Stimulated activated CD4-positive, alpha-beta T cell treated with anti-CD3 and anti-CD28 coated beads, Interleukin-1b, Interleukin-23, amount 100 ng/mL, for 4 hours (primary cell): ENCODE results near the gene SLAMF6.
A peak's percentile ranks its signal among the peaks of the same experiment; 100 is the strongest.
"Not testable (repeated sequence)": the region's sequence is repeated elsewhere in the genome, so short reads cannot be mapped to it uniquely, and the experiment has no call there.

Experiments
- DNase-seq, 2 donors: peaks; one replicate each; pipeline ENCODE4 v3.0.0-alpha.2; 2020; ENCODE audit warnings: low read depth in 2 of 2

SLAMF6 gene

DNA sequence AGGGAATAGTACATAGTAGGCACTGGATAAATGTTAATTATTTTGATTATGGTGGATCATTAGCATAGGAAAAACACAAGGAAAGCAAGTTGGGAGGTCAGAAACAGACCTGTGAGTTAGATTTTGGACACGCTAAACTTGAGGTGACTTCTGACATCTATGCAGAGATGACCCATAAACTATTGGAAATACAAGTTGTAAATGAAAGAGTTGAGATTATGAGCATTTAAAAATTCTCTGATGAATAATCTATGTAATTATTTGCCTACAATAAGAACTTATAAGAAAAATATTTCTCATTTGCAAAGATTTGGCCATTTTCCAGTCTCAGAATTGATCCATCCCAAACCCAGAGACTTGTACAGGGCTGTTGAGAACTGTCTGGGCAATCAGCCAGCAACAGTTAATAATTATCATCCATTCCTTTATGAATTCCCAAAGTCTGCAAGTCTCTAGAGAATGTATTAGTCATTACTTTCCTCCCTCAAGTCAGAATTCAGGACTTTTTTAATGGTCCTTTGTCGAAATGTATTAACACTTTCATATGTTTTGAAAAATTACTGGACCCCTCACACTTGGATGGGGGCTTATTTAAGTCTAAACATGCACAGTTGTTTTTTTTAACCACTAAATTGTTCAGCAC is 19.4 kb upstream of the SLAMF6 start:
- DNase-seq: no peak

DNA sequence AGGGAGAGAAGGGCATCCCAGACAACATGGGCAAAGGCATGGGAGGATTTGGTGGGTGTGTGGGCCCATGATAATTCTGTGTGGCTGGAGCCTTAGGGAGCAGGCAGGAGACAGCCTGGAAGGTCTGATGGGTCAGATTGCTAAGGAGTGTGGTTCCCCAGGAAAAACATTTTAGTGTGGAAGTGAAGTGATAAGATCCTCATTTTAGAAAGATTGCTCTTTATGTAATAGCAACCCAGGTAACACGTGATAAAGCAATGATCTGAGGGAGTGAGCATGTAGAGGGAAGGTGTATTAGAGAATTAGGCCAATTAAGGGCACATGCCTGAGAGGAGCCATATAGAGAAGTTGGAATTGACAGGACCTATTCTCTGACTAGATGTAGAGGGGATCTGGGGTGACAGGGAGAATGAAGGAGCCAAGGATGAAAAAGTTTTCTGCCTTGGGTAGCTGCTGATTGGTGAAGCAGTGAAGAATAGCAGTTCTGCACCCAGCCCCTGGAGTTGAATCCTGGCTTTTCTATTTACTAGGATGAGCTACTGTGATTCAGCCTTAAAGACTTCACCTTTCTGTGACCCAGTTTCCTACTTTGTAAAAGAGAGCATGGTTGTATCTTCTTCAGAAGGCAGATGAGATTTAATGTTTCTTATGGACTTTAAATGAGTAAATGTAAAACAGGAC is 18.7 kb upstream of the SLAMF6 start:
- DNase-seq: no peak

DNA sequence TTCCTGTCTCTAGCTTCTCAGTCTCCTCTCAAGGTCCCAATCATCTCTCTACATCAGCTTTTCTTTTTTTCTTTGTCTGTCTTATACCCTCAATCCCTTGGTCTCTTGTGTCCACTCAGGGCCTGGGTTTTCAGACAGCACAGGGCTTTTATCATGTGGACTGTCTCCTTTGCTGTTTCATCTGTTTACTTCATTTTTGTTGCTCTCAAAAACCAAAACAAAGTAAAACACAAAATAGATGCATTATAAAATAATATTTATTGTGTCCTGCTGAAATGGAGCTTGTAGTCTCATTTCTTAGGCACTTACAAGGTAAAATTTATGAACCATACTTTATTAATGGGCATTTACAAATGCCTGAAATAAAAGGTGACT is 17.8 kb upstream of the SLAMF6 start:
- no peak for DNase-seq

DNA sequence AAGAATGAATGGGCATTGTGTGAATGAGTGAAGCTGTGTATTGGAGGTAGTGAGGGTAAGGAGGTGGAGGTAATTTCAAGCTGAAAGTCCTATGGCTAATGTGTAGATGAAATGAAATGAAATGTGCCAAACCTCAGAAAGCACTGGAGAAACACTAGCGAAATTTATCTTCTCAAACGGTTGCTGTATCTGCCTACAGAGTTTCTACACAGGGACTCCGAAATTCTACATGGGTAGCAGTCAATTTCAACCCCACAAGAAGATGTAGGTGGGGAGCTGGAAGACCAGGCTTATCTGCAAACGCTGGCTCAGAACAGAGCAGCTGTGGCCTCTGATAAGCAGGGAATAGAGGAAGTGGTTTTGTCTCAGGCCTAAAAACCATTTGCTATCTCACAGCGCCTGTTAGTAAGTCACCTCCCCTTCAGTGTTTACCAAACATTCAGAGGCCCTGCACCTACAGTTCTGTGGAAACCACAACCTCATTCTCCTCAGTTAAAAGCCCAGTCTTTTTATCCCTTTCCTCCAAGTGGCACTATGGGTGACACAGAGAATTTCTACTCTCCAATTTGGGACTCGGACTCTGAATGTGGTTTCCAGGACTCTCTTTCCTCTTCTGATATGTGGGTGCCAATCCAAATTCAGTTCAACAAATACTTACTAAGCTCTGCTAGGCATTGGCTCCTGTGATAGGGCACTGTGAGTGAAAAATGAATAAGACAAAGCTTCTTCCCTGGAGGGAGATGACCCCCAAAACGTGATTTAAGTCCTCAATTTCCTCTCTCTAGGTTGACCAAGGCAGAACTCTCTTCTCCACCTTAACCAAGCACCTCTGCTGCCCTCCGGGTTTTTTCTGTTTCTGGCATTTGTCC is 17.2 kb upstream of the SLAMF6 start:
- DNase-seq: peak in 1 of 2 donors; percentile 39

DNA sequence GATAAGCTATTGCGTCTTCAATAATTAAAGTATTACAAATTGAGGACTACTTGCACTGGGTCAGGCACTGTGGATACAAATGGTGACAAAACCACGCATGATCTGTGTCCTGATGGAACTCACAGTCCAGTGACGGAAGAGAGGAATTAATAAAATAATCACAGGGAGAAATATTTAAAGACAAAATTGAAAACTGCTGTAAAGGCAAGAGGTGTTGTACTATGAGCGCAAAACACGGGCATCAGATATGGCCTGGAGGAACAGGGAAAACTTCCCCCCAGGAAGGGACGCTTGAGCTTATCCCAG is 16.6 kb upstream of the SLAMF6 start:
- no peak for DNase-seq

DNA sequence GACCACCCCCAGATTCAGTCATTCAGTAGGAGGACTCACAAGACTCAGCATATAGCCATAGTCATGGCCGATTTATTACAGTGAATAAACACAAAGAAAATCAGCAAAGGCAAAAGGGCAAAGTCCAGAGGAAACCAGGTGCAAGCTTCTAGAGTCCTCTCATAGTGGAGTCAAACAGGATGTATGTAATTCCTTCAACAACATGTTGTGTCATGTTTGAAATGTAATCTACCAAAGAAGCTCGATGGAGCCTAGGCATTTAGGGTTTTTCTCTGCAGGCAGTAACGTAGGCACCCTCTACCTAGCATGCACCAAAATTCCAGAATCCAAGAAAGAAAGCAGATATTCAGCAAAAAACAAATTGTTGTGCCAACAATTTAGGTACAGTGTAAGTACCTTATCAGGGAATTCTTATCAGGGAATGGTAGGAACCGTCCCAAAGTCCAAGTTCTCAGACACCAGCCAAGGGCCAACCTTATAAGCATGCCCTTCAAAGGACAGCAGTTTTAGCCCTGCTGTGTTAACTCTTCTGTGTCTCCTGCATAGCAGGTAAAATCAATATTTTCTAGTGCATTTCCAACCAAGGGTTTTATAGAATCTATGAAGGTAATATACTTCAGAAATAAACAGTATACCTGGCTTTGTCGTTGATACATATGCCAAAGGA is 16.1 kb upstream of the SLAMF6 start:
- DNase-seq: no peak

DNA sequence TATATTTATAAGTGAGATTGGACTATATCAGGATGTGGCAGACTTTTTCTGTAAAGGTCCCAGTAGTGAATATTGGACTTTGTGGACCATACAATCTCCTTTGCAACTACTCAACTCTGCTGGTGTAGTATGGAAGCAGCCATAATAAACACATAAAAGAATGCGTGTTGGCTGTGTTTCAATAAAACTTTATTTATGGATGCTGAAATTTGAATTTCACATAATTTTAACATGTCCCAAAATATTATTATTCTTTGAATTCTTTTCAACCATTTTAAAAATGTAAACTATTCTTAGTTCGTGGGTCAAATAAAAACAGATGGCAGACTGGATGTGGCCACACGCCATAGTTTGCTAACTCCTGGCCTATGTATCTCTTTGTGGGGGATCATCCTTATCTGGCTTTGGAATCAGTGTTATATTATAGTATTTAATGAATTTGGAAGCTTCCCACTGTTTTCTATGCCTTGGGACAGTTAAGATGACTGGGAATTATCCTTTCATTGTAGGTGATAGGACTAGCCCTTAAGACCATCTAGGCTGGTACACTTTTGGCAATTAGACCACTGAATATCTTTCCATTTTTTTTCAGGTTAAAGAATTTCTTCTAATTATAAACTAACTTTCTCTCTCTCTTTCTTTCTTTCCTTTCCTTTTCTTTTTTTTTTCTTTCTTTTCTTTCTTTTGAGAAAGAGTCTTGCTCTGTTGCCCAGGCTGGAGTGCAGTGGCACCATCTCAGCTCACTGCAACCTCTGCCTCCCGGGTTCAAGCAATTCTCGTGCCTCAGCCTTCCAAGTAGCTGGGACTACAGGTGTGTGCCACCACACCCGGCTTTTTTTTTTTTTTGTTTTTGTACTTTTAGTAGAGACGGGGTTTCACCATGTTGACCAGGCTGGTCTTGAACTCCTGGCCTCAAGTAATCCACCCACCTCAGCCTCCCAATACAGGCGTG is 14.9 kb upstream of the SLAMF6 start:
- DNase-seq: no peak

DNA sequence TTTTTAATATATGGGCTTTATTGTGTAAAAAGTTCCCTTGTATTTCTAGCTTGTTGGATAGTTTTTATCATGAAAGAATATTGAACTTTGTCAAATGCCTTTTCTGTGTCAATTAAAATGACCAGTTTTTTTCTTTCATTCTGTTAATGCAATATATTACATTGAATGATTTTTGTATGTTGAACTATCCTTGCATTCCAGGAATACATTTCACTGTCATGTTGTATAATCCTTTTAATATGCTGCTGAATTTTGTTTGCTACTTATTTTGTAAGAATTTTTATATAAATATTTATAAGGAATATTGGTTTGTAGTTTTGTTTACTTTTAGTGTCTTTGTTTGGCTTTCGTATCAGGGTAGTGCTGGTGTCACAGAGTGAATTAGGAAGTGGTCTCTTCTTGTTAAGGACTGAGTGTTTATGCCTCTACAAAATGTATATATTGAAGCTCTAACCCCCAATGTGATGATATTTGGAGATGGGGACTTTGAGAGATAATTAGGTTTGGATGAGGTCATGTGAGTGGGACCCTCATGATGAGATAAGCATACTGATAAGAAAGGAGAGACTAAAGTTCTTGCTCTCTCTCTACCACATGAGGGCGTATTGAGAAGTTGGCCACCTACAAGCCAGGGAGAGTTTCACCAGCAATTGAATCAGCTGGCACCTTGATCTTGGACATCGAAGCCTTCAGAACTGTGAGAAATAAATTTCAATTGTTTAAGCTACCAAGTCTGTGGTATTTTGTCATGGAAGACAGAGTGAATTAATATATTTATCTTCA is 12.0 kb upstream of the SLAMF6 start:
- DNase-seq: no peak

DNA sequence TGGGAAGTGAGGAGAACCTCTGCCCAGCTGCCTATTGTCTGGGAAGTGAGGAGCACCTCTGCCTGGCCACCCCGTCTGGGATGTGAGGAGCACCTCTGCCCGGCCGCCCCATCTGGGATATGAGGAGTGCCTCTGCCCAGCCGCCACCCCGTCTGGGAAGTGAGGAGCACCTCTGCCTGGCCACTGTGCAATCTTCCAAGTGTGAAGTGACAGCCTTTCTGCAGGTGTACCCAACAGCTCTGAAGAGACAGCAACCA is 9.4 kb upstream of the SLAMF6 start:
- not testable (repeated sequence) for DNase-seq

DNA sequence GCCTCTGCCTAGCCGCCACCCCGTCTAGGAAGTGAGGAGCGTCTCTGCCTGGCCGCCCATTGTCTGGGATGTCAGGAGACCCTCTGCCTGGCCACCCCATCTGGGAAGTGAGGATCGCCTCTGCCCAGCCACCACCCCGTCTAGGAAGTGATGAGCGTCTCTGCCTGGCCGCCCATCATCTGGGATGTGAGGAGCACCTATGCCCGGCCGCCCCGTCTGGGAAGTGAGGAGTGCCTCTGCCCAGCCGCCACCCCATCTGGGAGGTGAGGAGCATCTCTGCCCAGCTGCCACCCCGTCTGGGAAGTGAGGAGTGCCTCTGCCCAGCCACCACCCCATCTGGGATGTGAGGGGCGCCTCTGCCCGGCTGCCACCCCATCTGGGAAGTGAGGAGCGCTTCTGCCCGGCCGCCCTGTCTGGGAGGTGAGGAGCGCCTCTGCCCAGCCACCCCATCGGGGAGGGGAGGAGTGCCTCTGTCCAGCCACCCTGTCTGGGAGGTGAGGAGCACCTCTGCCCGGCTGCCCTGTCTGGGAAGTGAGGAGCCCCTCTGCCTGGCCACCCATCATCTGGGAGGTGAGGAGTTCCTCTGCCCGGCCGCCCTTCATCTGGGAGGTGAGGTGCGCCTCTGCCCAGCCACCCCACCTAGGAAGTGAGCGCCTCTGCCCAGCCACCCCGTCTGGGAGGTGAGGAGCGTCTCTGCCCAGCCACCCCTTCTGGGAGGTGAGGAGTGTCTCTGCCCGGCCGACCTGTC is 8.9 kb upstream of the SLAMF6 start:
- not testable (repeated sequence) for DNase-seq

DNA sequence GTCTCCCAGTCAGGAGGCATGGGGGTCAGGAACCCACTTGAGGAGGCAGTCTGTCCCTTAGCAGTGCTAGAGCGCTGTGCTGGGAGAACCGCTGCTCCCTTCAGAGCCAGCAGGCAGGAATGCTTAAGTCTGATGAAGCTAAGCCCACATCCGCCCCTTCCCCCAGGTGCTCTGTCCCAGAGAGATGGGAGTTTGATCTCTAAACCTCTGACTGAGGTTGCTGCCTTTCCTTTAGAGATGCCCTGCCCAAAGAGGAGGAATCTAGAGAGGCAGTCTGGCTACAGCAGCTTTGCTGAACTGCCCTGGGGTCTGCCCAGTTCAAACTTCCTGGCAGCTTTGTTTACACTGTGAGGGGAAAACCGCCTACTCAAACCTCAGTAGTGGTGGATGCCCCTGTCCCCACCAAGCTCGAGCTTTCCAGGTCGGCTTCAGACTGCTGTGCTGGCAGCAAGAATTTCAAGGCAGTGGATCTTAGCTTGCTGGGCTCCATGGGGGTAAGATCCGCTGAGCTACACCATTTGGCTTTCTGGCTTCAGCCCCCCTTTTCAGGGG is 6.4 kb upstream of the SLAMF6 start:
- not testable (repeated sequence) for DNase-seq

DNA sequence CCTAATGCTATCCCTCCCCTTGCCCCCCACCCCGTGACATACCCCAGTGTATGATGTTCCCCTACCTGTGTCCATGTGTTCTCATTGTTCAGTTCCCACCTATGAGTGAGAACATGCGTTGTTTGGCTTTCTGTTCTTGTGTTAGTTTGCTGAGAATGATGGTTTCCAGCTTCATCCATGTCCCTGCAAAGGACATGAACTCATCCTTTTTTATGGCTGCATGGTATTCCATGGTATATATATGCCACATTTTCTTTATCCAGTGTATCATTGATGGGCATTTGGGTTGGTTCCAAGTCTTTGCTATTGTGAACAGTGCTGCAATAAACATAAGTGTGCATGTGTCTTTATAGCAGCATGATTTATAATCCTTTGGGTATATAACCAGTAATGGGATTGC is 734 bp upstream of the SLAMF6 start:
- not testable (repeated sequence) for DNase-seq

DNA sequence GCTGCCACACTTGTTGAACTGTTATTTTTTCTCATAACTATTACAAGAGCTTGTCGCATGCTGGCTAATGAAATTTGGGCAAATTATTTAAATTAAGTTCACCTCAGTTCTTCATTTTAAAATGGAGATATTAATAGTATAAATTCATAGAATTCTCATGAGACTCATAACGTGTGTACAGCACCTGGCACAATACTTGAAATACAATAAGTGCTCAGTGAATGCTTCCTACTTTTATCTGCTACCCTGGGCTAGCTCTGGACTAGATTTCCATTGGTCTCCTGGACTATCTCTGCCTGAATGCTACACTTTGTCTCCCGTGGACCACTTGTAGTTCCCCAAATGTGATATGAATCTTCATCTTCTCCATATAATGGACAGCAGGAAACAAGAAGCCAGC is 919 bp downstream of the SLAMF6 start:
- DNase-seq: no peak

DNA sequence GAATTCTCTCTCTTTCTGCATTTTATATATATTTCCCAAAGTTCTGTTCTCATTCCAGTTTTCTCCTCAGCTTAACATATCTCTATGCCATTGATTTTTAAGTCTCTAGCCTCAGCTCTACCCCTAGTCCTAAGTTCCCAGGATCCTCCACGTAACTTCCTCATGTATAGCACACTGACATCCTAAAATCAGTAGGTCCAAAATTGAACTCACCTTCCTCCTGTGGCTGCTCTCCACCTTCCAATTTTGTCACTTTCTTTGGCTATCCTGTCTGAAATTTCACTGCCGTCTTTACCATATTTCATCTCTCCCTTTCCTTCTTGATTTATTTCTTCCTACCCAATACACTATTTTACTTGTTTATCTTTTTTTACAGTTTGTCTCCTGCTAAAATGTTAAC is 1.5 kb downstream of the SLAMF6 start:
- no peak for DNase-seq

DNA sequence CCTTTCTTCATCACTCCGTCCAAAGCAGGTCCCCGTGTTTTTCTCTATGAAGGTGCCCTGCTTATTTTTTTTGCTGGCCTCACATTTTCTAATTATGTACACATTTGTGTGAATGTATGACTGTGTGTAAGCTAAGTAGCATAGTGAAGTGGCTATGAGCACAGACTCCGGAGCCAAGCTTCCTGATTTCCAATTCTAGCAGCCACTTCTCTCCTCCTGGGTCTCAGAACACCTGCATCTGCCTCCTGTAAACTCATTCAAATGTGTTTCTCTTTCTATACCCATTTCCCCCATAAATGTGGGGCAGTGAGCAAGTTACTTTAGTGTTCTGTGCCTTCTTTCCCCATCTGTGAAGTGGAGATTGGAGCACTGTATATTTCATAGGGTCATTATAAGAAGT is 2.1 kb downstream of the SLAMF6 start:
- no peak for DNase-seq

DNA sequence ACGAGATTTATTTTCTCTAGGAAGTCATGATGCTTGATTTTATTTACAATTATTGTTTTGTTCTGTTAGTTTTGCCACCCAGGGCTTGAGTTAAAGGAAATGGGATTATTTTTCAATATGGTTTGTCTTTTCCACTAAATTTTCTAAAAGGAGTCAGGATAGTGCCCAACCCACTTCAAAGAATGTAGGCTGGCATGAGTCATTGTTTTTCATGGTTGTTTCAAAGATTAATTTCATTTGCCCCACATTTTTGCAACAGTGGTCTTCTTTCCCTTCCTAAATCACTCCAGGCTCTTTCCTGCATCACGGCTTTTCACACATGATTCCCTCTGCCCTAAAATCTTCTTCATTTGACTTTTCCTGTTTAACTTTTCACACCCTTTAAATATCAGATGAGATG is 2.5 kb downstream of the SLAMF6 start:
- DNase-seq: no peak

DNA sequence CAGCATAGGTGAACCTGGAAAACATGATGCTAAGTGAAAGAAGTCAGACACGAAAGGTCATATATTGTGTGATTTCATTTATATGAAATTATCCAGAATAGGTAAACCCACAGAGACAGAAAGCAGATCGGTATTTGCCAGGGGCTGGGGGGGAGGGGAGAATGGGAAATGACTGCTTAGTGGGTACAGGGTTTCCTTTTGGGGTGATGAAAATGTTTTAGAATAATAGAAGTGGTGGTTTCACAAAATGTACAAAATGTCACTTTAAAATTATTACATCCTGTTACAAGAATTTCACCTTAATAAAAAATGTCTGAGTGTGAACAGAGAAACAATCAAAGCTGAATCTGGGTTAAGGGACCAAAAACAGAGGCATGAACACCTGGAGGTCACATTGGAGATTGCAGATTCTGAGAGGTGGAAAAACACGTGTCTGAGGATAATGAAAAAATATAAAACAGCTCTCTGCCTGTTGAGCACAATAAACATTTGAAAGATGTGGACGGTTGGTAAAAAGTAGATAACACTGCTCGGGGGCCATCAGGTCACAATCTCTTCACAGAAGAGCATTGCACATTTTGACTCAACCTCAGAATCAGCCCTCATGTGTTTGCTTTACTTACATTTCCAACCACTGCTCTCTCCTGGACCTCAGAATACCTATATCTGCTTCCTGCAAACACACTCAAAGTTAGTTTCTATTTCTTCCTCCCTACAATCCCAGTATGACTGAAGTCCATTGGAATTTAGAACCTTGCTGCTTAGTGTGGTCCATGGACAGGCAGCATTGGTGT is 3.2 kb downstream of the SLAMF6 start:
- DNase-seq: no peak

DNA sequence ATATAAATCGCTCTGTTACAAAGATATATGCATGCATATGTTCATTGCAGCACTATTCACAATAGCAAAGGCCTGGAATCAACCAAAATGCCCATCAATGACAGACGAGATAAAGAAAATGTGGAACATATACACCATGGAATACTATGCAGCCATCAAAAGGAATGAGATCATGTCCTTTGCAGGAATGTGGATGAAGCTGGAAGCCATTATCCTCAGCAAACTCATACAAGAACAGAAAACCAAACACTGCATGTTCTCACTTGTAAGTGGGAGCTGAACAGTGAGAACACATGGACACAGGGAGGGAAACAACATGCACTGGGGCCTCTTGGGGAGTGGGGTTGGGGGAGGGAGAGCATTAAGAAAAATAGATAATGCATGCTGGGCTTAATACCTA is 5.5 kb downstream of the SLAMF6 start:
- DNase-seq: not testable (repeated sequence)

DNA sequence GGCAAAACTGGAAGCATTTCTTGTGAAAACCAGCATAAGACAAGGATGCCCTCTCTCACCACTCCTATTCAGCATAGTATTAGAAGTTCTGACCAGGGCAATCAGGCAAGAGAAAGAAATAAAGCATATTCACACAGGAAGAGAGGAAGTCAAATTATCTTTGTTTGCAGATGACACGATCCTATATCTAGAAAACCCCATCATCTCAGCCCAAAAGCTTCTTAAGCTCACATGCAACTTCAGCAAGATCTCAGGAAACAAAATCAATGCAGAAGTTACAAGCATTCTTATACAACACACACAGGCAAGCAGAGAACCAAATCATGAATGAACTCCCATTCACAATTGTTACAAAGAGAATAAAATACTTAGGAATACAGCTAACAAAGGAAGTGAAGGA is 7.1 kb downstream of the SLAMF6 start:
- not testable (repeated sequence) for DNase-seq
